Head of caudate nucleus (tissue), 42 donors: ENCODE data around the gene DNAJB12.
"Not testable (repeated sequence)": the region's sequence is repeated elsewhere in the genome, so short reads cannot be mapped to it uniquely, and the experiment has no call there.

ENCODE experiments used
- DNase-seq, 42 donors: peaks; one replicate each; pipeline versions ENCODE4 v3.0.0 to v3.0.0-alpha.2; 2020 to 2021; ENCODE audit warnings: mixed read lengths in 7 of 42
- intact Hi-C: fragments of 100-400 bp; cut with DNase I; formaldehyde crosslinking; loops from one replicate; pipeline ENCODE4 v1.15.0; 2022

The DNAJB12 gene

GRCh38 chr10:72354356-72355213 is at the start of gene DNAJB12:
TSS of gene DNAJB12 (minus strand) at chr10:72354919. CDS start at chr10:72354897, 22 bp downstream.
- intact Hi-C loops, result no loop called here
- DNase-seq, result peak; percentile 76 to 96 (median 91)

DNA sequence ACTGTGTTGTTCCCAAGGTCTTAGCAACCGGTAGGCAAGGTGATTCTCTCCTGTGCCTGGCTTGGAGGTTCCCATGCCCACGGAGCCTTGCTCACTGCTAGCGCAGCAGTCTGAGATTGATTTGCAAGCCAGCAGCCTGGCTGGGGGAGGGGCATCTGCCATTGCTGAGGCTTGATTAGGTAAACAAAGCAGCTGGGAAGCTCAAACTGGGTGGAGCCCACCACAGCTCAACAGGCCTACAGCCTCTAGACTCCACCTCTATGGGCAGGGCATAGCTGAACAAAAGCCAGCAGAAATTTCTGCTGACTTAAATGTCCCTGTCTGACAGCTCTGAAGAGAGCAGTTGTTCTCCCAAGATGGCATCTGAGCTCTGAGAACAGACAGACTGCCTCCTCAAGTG is 40.9 kb upstream of the DNAJB12 start:
- intact Hi-C loops, result not testable (repeated sequence)

GRCh38 chr10:72392571-72392970 is 37.9 kb upstream of the DNAJB12 start:
- intact Hi-C loops, result no loop called here
- no peak for DNase-seq

More for the DNA sequence above, 40.9 kb upstream of the DNAJB12 start:
- not testable (repeated sequence) for DNase-seq

DNA sequence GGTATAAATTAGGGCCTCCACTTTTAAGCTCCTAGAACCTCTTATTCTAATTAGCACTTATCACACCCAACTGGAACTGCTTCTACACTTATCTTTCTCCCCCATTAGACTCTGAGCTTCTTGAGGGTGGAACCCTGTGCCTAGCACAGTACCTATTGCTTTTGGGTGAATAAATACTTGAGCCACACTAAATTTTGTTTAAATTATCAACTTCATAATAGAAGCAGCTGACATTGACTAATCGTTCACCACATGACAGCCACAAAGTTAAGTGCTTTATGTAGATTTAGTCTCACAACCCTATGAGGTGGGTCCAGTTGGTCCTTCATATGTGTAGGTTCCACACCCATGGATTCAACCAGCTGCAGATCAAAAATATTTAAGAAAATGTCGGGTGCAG is 36.0 kb upstream of the DNAJB12 start:
- intact Hi-C loops, result no loop called here
- no peak for DNase-seq

DNA sequence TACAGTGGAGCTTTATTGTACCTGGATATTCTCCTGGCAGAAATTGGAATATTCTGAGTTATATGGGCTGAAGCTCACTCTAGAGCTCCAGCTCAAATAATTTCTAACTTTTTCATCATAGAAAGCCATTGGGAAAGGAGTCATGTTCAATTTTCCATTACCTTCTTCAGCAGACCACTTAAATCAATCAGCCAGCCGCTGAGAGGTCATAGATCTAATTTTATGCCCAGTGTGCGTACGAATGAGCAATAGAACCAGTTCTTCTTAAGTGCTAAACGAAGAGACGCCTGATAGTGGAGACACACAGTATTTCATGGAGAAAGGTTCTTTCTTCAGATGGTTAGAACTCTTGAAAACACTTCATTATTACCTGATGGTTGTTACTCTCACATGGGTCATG is 35.0 kb upstream of the DNAJB12 start:
- DNase-seq, result no peak
- intact Hi-C loops, result no loop called here

DNA sequence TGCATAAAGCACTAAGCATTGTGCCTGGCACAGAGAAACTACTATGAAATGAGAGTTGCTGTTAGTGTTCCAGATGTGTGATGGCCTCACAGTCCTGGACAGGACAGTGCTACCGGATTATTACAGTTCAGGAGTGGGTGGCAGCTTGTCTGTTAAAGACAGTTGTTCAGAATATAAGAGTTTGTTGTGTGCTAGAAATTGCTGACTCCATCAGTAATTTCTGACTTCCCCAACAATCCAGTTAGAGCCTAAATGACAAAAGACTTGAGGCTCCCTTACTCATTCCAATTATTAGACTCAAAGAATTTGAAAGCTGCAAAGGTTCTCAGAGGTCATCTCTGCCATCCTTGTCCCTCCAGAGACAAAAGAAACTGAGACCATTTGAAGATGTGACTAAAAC is 34.3 kb upstream of the DNAJB12 start:
- DNase-seq, result no peak
- intact Hi-C loops, result no loop called here

- DNase-seq, result no peak
- intact Hi-C loops, result no loop called here
Measured at GRCh38 chr10:72388062-72388461, 33.3 kb upstream of the DNAJB12 start.

GRCh38 chr10:72386916-72387586 is 32.3 kb upstream of the DNAJB12 start:
- intact Hi-C loops, result no loop called here
- DNase-seq, result no peak

DNA sequence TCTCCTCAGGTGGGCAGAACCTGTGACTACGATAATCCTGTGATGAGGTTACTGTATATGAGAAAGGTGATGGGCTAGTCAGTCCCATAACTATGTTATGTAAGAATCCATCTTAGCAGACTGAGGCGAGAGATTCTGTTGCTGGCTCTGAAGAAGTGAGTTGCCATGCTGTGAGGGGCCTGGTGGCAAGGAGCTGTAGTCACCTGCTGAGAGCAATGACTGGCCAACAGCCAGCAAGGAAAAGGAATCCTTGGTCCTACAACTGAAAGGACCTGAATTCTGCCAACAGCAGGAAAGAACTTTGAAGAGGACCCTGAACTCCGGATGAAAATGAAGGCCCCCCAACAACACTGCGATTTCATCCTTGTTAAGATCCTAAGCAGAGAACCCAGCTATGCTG is 31.0 kb upstream of the DNAJB12 start:
- no peak for DNase-seq

DNA sequence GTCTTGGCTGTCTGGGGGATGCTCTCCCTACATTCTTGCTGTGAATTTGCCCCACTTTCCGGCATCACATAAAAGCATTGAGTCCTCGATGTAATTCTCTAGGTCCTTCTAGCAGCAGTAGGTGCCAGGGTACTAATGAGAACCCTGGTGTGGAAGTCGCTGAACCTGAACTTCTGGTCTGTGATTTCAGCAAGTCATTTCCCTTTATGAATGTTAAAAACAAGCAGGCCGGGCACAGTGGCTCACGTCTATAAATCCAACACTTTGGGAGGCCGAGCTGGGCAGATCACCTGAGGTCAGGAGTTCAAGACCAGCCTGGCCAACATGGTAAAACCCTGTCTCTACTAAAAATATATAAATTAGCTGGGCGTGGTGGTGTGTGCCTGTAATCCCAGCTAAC is 30.3 kb upstream of the DNAJB12 start:
- intact Hi-C loops, result not testable (repeated sequence)

More for the DNA sequence above, 31.0 kb upstream of the DNAJB12 start:
- intact Hi-C loops, result no loop called here

DNA sequence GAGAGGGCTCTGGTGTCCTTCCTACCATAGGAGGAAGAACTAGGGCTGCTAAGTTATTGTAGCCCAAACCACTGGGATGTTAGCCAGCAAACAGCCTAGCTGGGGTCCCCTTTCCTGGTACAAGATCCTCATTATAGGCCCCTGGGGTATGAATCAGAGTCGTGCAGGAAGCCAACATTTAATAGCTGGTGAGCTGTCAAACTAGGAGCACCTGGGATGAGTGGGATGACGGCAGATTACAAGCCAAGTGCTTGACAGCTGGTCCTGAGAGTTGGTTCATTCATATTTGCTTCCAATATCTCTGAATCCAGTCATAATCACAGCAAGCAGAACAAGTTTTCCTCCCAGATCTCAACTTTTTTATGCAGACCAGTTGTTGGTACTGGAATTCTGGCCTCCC is 25.1 kb upstream of the DNAJB12 start:
- no peak for DNase-seq
- intact Hi-C loops, result loop anchor here (5.0 to 10.0 kb wide), 2 partner anchors 188 to 315 kb away; partner anchors contain the start of gene MCU

More for the DNA sequence above, 30.3 kb upstream of the DNAJB12 start:
- peak in 1 of 42 donors; percentile 11 for DNase-seq

- intact Hi-C loops, result loop anchor here (5.0 to 10.0 kb wide), 2 partner anchors 188 to 316 kb away; partner anchors contain the start of gene MCU
- no peak for DNase-seq
Measured at GRCh38 chr10:72379062-72379461, 24.3 kb upstream of the DNAJB12 start.

DNA sequence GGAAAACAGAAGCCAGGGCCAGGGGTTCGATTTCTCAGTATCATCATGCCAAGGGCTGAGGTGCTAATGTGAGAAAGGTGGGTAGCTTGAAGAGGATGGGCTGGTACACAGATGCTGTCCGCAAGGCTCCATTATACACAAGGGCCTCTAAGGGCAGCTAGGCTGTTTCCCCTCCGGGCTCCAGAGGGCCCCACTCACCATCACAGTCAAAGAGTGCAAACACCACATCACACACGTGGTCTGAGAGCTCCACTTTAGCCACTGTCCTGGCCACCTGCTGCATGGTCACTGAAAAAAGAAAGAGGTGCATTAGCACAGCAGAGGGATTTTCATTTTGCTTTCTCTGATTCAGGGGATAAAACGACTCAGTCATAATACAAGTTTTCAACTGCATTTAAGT is 20.9 kb upstream of the DNAJB12 start:
- intact Hi-C loops, result loop anchor here (5.0 to 10.0 kb wide), 2 partner anchors 192 to 319 kb away; partner anchors contain the start of gene MCU
- DNase-seq, result peak in 41 of 42 donors; percentile 24 to 81 (median 59)

GRCh38 chr10:72375173-72375572 is 20.5 kb upstream of the DNAJB12 start:
- intact Hi-C loops, result loop anchor here (5.0 to 10.0 kb wide), 2 partner anchors 192 to 320 kb away; partner anchors contain the start of gene MCU
- peak in 24 of 42 donors; percentile 12 to 64 (median 40) for DNase-seq

- intact Hi-C loops, result loop anchor here (10.0 kb wide), 1 partner anchor 325 kb away; the partner anchor contains the start of gene MCU
- DNase-seq, result no peak
Measured at GRCh38 chr10:72370201-72370722, 15.5 kb upstream of the DNAJB12 start.

DNA sequence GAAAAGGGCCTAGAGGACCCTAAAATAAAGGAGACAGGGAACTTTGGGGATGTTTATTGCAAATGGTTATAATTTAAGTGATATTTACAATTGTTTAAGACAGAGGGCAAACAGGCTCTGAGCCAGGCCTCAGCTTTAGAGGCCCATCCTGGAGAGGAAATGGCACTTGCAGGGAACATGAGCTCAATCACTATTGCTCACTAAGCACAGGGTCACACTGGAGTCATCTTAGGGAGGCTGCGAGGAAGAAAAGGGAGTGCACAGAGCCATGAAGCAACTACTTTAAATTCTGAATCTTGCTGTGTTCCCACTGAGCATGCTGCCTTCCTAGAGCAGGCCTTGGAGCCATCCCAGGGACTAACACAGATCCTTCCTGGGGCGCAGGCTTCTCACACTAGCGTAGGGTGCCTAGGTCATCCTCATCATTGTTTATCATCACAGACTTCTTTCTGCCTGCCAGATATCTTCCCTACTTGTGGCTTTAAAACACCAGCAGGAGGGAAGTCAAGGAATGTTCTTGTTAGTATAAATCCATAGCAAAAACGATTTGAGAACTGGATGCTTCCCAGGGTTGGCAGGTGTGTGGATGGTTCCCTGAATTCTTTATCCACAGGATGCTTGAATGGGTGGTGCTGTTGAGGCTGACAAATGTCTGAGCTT is 12.7 kb upstream of the DNAJB12 start:
- intact Hi-C loops, result no loop called here
- DNase-seq, result no peak

DNA sequence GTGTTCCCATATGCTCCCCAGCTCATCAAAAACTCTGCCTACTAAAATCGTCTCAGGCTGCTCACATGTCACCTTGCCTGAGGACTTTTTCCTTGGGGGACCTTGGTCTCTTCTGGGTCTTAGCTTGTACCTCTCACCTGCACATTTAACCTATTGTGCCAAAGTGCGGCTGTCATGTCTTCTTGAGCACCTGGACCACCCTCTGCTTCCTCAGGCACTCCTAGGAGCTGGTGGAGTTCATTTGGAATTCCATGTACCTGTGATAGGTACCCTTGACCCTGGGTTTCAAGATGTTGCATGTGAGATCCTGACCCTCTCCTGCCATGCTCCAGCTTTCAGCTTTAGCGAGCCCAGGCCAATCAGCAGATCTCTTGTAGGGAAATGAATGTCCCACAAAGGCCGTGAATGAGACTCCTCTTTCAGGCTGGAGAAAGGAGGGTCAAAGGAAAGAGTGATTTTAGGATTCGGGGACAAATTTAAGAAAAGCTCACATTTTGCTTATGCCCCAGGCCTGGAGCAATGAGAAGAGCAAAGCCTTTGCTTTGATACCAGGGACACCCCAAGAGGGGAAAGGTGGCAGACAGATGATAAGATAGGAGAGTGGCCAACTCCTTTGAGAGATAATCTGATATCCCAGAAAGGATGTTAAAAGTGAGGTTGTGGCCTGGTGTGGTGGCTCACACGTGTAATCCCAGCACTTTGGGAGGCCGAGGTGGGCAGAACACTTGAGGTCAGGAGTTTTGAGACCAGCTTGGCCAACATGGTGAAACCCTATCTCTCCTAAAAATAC is 10.6 kb upstream of the DNAJB12 start:
- DNase-seq, result no peak
- intact Hi-C loops, result no loop called here

- intact Hi-C loops, result loop anchor here (5.0 kb wide), 1 partner anchor 468 kb away; no protein-coding TSS in a partner anchor
- peak; percentile 75 to 94 (median 86) for DNase-seq
Measured at GRCh38 chr10:72364239-72364777, 9.6 kb upstream of the DNAJB12 start.
